BLaER1 (cell line): Measurements from ENCODE around the gene KRTAP12-2.
"Not testable (repeated sequence)": the region's sequence is repeated elsewhere in the genome, so short reads cannot be mapped to it uniquely, and the experiment has no call there.

ENCODE experiments used
- H3K27ac ChIP-seq: shearing (Covaris generic); formaldehyde crosslinking; 2 replicates; pipeline ENCODE4 v1.8.1; 2022
- H3K27me3 ChIP-seq: shearing (Covaris generic); formaldehyde crosslinking; 2 replicates; pipeline ENCODE4 v1.8.1; 2022
- H3K36me3 ChIP-seq: shearing (Covaris generic); formaldehyde crosslinking; 2 replicates; pipeline ENCODE4 v1.8.1; 2022
- H3K4me1 ChIP-seq: shearing (Covaris generic); formaldehyde crosslinking; 2 replicates; pipeline ENCODE4 v1.8.1; 2022
- H3K4me2 ChIP-seq: shearing (Covaris generic); formaldehyde crosslinking; 2 replicates; pipeline ENCODE4 v1.8.1; 2022
- H3K4me3 ChIP-seq: shearing (Covaris generic); formaldehyde crosslinking; 2 replicates; pipeline ENCODE4 v1.8.1; 2022
- H3K9ac ChIP-seq: shearing (Covaris generic); formaldehyde crosslinking; 2 replicates; pipeline ENCODE4 v1.8.1; 2022
- H3K9me3 ChIP-seq: shearing (Covaris generic); formaldehyde crosslinking; 2 replicates; pipeline ENCODE4 v1.8.1; 2022
- H4K20me1 ChIP-seq: shearing (Covaris generic); formaldehyde crosslinking; 2 replicates; pipeline ENCODE4 v1.8.1; 2022
- Cebpa-rat ChIP-seq: shearing (Covaris generic); IDR thresholded peaks from 2 replicates; pipeline ENCODE4 v1.8.1; 2022

The KRTAP12-2 gene

DNA sequence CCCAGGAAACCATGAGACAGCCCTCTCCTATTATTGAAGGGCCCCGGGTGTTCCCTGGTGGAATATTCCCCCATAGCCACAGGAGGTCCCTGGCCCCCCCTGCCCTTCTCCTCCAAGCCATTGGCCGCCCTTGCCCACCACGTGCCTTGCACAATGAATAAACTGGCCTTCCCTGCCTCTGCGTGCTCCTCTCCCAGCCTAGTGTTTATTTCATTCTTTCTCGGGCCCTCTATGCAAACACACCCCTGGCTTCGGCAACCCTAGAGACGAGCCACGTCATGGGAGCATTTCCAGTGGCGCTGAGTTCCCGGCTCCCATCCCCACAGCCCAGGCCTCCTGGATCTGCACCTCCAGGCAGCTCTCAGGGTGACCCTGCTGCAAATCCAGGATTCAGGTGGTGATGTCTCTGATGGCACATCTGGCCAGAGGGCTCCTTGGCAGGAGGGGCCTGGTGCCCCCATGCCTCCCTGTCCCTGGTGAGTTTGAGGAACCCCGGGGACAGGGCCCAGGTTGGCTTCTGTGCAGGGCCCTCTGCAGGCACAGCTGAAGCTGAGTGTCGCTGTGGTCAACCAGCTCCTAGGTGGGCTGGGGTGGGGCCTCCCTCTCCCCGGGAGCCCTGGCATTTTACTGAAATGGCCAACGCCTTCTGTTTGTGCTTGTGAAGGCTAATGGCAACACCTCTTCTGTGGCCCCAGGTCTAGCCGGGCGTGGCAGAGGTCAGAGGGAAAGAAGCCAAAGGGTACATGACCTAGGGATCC is 36.4 kb upstream of the KRTAP12-2 start:
- Histone ChIP-seq H4K20me1 (peaks cover under 1% of the 10 kb centered on the region; the same call in 1 of the 2 replicates), H3K4me1 (peaks cover 14% of the 10 kb centered on the region), H3K36me3 (no peaks in the 10 kb centered on the region), H3K9me3 (peaks cover 32% of the 10 kb centered on the region), H3K9ac (no peak overlapping the region), H3K27ac (no peak overlapping the region), H3K4me3 (no peak overlapping the region), H3K4me2 (no peak overlapping the region), H3K27me3 (peaks cover 88% of the 10 kb centered on the region)
- TF ChIP-seq Cebpa-rat = no peak

DNA sequence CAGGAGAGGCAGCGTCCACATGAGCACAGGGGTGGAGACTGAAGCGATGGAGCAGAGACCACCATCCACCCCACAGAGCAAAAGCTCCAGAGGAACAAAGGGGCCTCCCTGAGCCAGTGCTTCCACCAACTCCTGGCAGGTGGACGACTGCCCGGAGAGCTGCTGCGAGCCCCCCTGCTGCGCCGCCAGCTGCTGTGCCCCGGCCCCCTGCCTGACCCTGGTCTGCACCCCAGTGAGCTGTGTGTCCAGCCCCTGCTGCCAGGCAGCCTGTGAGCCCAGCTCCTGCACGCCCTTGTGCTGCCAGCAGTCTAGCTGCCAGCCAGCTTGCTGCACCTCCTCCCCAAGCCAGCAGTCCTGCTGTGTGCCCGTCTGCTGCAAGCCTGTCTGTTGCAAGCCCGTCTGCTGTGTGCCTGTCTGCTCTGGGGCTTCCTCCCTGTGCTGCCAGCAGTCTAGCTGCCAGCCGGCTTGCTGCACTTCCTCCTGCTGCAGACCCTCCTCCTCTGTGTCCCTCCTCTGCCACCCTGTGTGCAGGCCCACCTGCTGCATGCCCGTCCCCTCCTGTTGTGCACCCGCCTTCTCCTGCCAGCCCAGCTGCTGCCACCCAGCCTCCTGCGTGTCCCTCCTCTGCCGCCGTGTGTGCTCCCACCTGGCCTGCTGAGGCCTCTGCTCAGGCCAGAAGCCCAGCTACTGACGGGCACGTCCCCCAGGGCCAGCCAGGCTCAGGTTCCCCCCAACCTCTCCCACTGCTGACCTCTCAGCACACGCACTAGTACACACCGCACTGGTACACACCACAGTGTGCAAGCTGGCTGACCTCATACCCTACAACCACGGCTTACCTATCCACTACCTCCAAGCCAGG is 35.6 kb upstream of the KRTAP12-2 start:
- Histone ChIP-seq H3K4me2 (no peak overlapping the region), H3K9ac (no peak overlapping the region), H3K9me3 (peaks cover 28% of the 10 kb centered on the region), H3K36me3 (no peaks in the 10 kb centered on the region), H3K27me3 (peaks cover 88% of the 10 kb centered on the region), H3K4me1 (peaks cover 14% of the 10 kb centered on the region), H4K20me1 (no peaks in the 10 kb centered on the region), H3K4me3 (no peak overlapping the region), H3K27ac (no peak overlapping the region)
- TF ChIP-seq Cebpa-rat = no peak

DNA sequence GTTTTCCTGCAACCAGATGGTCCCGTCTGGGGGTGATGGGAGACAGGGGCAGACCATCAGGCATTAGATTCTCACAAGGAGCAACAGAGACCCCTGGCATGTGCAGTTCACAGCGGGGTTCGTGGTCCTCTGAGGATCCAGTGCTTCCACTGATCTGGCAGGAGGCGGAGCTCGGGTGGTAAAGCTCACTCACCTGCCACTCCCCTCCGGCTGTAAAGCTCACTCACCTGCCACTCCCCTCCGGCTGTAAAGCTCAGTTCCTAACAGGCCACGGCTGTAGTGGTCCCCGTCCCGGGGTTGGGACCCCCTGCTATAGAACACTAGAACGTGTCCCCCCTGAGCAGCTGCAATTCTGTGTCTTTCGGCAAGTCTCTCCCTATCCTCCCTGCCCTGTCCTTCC is 34.8 kb upstream of the KRTAP12-2 start:
- H3K9me3 ChIP-seq = peaks cover 22% of the 10 kb centered on the region
- no peak overlapping the region for H3K4me3 ChIP-seq
- peaks cover 14% of the 10 kb centered on the region for H3K4me1 ChIP-seq
- no peak overlapping the region for H3K4me2 ChIP-seq
- peaks cover 80% of the 10 kb centered on the region for H3K27me3 ChIP-seq
- H3K27ac ChIP-seq = no peak overlapping the region
- TF ChIP-seq Cebpa-rat = no peak
- no peak overlapping the region for H3K9ac ChIP-seq
- no peaks in the 10 kb centered on the region for H3K36me3 ChIP-seq
- H4K20me1 ChIP-seq = no peaks in the 10 kb centered on the region

DNA sequence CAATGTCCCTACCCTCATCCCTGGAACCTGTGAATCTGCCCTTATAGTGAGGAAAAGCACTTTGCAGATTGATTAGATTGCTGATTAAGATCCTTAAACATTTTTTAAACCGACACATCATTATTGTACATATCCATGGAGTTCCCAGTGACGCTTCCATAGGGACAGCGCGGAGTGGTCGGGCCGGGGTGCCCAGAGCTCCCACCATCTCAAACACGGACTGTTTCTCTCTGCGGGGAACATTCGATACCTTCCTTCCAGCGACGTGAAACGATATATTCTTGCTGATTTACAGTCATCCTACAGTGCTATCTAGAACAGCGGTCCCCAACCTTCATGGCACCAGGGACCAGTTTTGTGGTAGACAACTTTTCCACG is 34.3 kb upstream of the KRTAP12-2 start:
- Histone ChIP-seq H4K20me1 (no peaks in the 10 kb centered on the region), H3K4me1 (peaks cover 14% of the 10 kb centered on the region), H3K27ac (no peak overlapping the region), H3K9ac (no peak overlapping the region), H3K9me3 (peaks cover 17% of the 10 kb centered on the region), H3K4me2 (peak overlapping the region; percentile 57), H3K36me3 (no peaks in the 10 kb centered on the region), H3K27me3 (peaks cover 75% of the 10 kb centered on the region), H3K4me3 (no peak overlapping the region)
- no peak for TF ChIP-seq Cebpa-rat

DNA sequence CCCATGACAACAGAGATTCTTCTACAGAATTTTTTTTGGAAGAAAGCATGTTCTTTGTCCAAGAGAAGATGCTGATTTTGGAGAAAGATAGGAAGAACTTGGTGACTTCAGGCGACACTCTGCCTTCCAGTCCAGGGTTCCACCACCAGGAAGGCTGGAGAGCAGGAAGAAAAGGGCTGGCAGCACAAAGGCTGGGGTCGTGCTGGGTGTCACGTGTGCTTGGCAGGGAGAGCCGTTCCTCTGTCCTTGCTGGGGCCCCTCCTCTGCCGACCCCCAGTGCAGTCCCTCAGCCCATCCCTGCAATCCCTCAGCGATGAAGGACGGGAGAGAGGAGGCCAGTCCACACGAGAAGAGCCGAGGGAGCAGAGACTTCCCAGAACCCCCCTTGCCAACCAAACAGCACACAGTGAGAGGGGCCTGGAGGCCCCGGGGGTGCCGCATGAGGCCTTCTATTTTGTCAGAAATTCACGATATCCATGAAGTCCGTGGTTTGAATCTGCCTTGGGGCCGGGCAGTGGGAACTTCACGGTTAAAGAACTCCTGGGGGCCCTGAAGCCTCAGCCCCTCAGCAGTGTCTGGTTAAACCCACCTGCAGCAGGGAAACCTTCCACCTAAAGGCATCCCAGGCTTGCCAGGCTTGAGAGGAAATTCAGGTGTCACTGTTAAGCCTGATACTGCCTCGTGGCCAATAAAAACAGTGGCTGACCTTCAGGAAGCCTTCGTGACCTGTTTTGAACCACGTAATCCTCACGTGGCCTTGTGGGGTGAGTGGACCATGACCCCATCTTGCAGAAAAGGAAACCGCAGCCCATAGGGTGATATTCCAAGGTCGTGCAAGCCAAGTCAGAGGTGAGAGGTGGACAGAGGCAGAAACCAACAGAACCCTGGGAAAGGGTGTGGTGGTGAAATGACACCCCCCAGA is 33.6 kb upstream of the KRTAP12-2 start:
- H3K4me2 ChIP-seq = peak overlapping the region; percentile 57

DNA sequence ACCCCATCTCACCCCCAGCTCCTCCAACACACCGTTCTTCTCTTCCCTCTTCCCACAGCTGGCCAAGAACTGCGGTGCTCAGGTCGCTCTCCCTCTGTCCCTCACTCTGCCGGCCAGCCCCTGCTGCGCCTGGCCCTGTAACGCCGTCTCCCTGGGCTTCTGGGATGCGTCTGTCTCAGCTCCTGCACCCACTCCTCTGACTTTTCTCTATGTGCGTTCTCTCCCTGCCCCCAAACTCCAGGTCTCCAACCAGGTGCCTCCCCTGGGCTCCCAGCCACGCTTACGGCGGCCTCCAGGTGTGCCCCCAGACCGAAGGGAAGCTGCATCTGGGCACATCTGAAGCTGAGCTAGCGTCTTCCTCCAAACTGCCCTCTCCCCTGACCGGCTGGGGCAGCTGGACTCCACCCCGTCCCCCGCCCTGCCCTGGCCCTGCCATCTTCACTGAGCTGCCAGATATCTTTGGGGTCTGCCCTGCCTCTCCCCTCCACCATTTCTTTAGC is 32.8 kb upstream of the KRTAP12-2 start:
- Histone ChIP-seq H3K27me3 (peaks cover 65% of the 10 kb centered on the region), H3K4me2 (no peak overlapping the region)

More for the DNA sequence above, 33.6 kb upstream of the KRTAP12-2 start:
- no peak for TF ChIP-seq Cebpa-rat
- Histone ChIP-seq H3K4me1 (peaks cover 14% of the 10 kb centered on the region), H3K27ac (no peak overlapping the region), H3K27me3 (peaks cover 69% of the 10 kb centered on the region), H4K20me1 (no peaks in the 10 kb centered on the region), H3K36me3 (no peaks in the 10 kb centered on the region), H3K9me3 (peaks cover 11% of the 10 kb centered on the region), H3K4me3 (no peak overlapping the region), H3K9ac (no peak overlapping the region)

DNA sequence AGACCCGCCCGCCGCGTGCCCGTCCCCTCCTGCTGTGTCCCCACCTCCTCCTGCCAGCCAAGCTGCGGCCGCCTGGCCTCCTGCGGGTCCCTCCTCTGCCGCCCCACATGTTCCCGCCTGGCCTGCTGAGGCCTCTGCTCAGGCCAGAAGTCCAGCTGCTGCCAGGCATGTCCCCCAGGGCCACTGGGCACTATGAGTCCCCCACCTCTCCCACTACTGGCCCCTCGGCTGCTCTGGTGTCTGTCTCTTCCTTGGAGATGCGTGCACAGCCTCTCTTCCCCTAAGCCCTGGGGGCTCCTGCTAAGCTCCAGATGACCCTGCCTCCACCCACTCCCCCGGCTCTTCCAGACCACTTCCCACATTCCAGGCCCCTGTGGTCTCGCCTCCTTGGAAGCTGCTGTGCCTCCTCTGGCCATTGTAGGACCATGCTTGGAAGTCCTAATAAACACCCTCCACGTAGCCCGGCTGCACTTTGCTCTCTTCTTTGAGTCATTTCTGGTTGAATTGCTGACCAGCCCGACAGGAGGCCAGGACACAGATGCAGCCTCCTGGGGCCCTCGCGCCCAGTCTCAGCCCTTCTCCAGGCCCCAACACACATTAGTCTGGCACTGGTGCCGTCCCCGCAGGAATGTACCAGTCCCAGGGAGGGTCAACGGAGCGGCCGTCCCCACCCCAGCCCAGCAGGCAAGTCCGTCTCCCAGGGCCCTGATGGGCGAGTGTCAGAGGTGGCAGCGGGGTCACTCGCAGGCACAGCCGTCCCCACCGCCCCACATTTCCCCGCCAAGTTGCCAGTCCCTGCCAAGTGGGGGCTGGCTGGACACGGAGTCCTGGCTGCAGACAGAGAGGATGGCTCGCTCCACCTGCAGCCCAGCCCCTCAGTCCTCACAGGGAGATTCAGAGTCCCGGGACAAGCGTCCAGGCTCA is 31.3 kb upstream of the KRTAP12-2 start:
- Histone ChIP-seq H3K4me3 (no peak overlapping the region), H3K4me1 (peaks cover 14% of the 10 kb centered on the region), H3K36me3 (no peaks in the 10 kb centered on the region), H3K9me3 (peaks cover 13% of the 10 kb centered on the region), H4K20me1 (no peaks in the 10 kb centered on the region), H3K9ac (no peak overlapping the region), H3K27ac (no peak overlapping the region), H3K27me3 (peaks cover 51% of the 10 kb centered on the region), H3K4me2 (no peak overlapping the region)
- no peak for TF ChIP-seq Cebpa-rat

More for the DNA sequence above, 32.8 kb upstream of the KRTAP12-2 start:
- Histone ChIP-seq H3K9me3 (peaks cover 4% of the 10 kb centered on the region), H4K20me1 (no peaks in the 10 kb centered on the region), H3K4me1 (peaks cover 14% of the 10 kb centered on the region), H3K4me3 (no peak overlapping the region), H3K27ac (no peak overlapping the region), H3K36me3 (no peaks in the 10 kb centered on the region), H3K9ac (no peak overlapping the region)
- TF ChIP-seq Cebpa-rat = no peak

DNA sequence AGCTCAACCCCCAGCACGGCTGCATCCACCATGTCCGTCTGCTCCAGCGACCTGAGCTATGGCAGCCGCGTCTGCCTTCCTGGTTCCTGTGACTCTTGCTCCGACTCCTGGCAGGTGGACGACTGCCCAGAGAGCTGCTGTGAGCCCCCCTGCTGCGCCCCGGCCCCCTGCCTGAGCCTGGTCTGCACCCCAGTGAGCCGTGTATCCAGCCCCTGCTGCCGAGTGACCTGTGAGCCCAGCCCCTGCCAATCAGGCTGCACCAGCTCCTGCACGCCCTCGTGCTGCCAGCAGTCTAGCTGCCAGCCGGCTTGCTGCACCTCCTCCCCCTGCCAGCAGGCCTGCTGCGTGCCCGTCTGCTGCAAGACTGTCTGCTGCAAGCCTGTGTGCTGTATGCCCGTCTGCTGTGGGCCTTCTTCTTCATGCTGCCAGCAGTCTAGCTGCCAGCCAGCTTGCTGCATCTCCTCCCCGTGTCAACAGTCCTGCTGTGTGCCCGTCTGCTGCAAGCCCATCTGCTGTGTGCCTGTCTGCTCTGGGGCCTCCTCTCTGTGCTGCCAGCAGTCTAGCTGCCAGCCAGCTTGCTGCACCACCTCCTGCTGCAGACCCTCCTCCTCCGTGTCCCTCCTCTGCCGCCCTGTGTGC is 30.6 kb upstream of the KRTAP12-2 start, which contains the start of gene KRTAP10-12:
Gene KRTAP10-12, plus strand, starts transcription at position 1 of the 639 bp plus-strand sequence. Its CDS starts 30 bp downstream, at position 31.
- not testable (repeated sequence) for H3K4me2 ChIP-seq, H3K9ac ChIP-seq, H4K20me1 ChIP-seq, H3K4me3 ChIP-seq, H3K36me3 ChIP-seq, H3K27ac ChIP-seq
- Histone ChIP-seq H3K27me3 (peaks cover 43% of the 10 kb centered on the region), H3K4me1 (peaks cover 14% of the 10 kb centered on the region), H3K9me3 (peaks cover 20% of the 10 kb centered on the region)
